A673 (cell line): ENCODE data around the gene LSM8.

ENCODE experiments used
- EZH2 ChIP-seq: fragments of 200-600 bp; sonication (generic); IDR thresholded peaks from 2 replicates; pipeline ENCODE4 v1.6.1; 2017; ENCODE audit warnings: borderline replicate concordance, low read depth, mild to moderate bottlenecking, mixed read lengths, antibody characterized with exemption, low read length; ENCODE audit not compliant: poor library complexity, severe bottlenecking
- TF ChIP-seq, protein P1 (sequence below): fragments of 300-800, 200-600 bp; sonication (generic); conservative IDR thresholded peaks from 2 replicates; pipeline ENCODE4 v1.5.1; 2017; ENCODE audit warnings: low read depth, mild to moderate bottlenecking, antibody characterized with exemption, low read length, moderate library complexity, mixed read lengths

DNA sequence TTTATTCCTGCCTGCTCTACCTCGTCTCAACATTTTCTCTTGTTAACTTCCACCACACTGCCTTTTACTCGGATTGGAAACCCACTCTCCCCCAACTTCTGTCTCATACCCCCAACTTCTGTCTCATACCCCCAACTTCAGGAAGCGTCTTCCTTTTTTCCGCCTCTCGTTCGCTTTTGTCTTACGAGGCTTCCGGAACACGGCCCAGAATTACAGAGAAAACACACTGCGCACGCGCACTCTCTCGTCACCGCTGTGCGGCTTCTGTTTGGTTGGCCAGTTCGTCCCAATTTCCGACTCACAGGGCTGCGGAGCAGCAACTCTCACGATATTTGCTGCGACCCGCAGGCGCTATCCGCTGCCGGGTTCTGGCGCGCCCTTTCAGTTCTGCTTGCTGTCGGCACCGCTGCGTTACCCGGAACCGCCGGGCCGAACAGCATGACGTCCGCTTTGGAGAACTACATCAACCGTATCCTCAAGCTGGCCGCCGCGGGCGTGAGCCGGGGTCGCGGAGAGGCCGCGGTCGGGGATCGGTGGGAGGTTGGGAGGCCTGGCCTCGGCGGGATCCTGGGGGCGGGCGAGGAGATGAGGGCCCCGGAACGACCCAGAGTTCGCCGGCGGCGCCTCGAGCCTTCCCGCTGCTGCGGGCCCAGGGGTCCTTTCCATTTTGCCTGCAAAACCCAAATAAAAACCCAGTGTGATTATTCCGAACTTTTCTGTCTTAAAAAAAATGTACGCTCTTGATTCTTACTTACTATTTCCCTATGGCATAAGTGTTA, at the start of gene LSM8:
- TF ChIP-seq, protein P1, sequence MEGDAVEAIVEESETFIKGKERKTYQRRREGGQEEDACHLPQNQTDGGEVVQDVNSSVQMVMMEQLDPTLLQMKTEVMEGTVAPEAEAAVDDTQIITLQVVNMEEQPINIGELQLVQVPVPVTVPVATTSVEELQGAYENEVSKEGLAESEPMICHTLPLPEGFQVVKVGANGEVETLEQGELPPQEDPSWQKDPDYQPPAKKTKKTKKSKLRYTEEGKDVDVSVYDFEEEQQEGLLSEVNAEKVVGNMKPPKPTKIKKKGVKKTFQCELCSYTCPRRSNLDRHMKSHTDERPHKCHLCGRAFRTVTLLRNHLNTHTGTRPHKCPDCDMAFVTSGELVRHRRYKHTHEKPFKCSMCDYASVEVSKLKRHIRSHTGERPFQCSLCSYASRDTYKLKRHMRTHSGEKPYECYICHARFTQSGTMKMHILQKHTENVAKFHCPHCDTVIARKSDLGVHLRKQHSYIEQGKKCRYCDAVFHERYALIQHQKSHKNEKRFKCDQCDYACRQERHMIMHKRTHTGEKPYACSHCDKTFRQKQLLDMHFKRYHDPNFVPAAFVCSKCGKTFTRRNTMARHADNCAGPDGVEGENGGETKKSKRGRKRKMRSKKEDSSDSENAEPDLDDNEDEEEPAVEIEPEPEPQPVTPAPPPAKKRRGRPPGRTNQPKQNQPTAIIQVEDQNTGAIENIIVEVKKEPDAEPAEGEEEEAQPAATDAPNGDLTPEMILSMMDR, result no peak
- no peak for TF ChIP-seq EZH2
